NCI-H526 (cell line): ENCODE data around the gene JAZF1.

Experiments used
- DNase-seq, 2 experiments: peaks; one replicate each; lab custom pipeline; 2025; lab: John Stamatoyannopoulos, UW

JAZF1 gene

DNA sequence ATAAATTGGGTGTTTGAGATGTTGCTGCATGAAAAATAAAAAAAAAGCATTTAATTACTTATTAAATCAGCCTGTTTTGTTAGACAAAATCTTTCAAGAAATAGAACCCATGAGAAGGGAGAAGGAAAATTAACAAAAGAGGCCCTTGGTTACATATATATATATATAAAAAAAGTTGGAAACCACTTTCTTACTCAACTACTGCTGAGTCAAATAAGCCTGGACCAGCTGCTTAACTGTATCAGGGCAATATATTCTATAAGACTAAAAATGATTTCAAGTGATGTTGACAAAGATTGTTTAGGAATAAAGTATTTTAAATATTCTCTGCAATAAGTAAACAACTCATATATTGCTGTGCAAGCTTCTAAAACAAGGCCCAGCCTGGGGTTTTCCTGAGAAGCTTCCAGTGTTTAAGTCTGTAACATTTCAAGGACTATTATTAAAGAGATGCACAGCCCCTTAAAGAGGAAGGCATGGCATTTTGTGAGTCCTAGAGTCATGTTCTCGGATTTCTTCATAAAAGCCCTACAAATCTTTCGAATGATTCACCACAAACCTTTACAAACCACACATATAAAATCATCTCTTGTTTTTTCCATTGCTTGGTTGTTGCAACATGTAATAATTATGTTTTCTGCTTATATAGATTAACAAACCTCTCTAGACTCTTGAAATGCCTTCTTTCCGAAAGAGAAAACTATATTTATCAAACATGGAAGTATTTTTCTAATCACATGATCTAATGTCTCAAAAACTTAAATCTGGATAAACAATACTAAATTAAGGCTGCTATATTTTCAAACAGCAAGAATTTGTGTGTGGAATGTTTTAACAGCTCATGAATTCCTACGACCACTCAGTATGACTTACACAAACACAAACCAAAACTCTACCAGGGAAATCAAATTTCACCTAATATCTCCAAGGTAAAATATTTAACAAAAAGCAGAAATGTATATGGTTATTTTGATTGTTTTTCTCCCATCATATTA is 14.3 kb downstream of the JAZF1 start:
- DNase-seq, result no peak

DNA sequence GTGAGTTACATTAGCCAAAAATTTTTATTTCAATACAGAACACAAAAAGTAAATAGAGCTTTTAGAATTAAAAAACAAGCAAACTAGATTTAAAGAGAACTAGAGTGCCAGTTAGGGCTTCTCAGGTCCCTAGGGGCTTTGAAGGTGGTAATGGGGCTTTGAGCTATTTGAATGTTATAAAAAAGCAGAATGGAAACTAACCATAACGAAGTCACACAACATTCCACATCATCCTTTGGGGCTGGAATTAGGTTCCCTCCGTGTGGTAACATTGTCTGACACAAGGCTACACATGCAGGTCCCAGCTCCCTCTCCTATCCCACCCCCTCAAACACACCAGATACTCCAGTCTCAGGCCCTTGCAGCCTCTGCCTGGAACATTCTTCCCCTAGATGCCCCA is 15.3 kb downstream of the JAZF1 start:
- DNase-seq, result no peak

GRCh38 chr7:28163949-28164348 is 16.6 kb downstream of the JAZF1 start:
- DNase-seq, result no peak

DNA sequence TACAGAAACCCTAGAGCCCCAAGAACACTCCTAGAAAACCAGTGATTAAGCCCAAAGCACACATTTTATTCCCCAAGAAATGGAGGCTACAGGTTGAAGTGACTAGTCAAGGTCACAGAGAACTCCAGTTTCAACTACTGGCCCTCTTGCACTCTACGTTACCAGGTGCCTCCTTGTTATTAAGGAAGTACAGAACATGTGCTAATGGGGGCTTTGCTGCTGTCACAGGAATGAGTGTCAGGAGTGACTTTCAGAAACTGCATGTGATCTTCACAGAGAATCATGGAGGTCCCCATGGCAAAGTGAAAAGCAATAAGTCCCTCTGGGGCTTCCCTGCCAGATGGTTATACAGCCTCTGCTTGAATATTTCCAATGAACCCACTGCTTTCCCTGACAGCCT is 19.3 kb downstream of the JAZF1 start:
- DNase-seq, result no peak

DNA sequence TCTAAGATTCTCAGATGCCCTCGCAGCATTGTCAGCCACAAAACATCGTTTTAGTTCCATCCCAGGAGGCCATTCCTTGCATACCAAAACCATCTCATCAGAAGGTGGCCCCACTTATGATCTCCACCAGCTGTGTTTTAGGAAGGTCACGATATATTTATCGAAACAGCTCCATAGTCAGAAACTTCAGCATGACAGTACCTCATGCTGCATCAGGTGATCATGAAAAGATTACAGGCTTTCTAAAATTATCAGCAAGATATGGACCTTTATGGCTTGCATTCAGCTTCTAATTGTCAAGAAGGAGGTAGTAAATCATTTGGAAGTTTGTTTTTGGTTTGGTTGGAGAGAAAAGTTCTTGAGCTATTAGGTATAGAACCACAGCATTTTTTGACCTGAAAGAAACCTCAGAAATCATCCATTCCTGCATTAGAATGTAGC is 20.0 kb downstream of the JAZF1 start:
- DNase-seq, result no peak

GRCh38 chr7:28157831-28158416 is 22.7 kb downstream of the JAZF1 start:
- DNase-seq, result no peak

DNA sequence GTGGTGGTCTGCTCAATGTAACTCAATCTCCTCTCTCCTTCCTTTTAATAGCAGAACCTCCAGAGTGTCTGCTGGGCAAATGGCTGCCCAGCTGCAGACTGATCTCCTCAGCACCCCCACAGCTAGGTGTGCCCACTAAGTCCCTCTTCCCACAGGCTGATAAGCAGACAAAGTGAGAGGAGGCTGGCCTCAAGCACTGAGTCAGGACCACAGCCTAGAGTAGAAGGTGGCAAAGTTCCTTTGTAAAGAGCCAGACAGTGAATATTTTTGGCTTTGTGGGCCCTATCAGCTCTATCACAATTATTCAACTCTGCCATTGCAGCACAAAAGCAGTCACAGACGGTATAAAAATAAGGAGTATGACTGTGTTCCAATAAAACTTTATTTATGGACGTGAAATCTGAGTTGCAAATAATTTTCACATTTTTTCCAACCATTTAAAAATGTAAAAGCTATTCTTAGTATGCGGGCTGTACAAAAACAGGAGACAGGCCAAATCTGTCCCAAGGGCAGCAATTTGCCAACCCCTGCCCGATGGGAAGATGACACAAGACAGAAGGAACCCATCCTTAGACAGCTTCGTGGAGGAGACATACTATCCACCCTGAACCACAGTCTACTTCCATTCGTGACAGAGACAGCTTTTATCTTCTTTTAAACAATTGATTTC is 23.4 kb downstream of the JAZF1 start:
- no peak for DNase-seq

GRCh38 chr7:28156401-28156800 is 24.2 kb downstream of the JAZF1 start:
- DNase-seq, result no peak

DNA sequence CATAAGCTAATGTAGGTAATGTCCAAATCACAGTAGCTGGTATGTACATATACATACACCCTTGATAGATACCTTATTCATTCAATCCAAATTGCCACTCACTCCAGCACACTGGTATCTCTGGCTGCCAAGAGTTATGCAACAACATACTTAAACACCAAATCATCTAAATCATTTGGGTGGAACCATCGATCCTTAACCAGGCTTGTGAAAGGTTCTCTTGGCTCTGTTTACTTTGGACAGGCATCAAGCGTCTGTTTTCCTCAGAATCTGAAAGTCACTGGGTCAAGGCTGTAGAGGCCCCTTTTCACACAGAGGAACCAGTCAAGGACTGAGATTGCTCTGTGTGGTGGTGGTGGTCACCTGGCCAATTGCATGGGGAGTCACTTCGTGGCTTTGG is 24.6 kb downstream of the JAZF1 start:
- DNase-seq, result no peak

- DNase-seq, result no peak
Measured at GRCh38 chr7:28155019-28155660, 25.5 kb downstream of the JAZF1 start.

DNA sequence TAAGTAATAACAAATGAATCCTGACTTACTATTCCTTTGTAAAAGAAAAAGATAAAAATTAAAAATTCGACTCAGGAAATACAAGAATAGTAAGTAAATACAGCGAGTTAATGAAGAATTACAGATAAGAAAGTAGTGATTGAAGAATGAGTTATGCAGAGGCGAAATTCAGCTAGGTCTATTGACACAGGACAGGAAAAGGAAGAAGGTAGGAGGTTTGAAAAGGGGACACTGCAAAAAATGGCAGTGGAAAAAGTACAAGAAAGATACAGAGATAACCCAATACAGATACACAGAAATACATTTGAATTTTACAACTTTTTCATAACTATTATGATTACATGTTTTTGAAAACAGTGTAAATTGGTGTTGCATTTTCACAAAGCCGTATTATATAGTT is 28.0 kb downstream of the JAZF1 start:
- no peak for DNase-seq

GRCh38 chr7:28151965-28152364 is 28.6 kb downstream of the JAZF1 start:
- DNase-seq, result no peak

DNA sequence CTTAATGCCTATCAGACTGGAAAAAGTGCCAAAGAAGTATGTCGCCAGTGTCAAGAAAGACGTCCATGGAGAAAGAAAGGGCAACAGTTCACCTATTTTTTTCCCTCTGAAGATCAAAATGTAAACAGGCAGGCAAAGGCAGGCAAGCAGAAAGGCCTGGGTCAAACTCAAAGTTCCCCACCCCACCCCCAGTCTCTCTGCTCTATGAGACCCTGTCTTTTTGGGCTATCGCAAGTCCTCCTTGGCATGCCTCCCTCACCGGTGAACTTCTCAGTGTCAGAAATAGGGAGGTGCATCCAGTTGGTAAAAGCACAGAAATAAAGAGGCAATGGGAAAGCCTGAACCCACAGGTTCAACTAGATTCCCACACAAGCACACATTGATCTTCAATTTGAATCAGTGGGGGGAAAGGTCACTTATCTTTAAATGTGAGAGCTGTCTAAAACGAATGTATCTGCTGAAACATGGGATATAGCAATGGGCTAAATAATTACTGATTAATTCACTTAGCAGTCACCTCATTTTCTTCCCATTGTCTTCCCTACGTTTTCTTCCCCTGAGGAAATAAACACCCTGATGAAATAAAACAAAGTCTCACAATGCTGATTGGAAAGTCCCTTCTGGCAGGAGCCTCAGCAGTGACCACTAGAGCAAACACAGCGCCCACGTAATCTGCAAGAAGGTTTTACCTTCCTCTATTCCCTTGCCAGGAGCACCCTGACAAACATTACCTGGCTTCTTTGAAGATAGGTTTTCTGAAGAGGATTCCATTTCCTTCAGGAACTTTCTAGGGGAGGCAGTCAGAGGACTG is 31.1 kb downstream of the JAZF1 start:
- DNase-seq, result no peak

DNA sequence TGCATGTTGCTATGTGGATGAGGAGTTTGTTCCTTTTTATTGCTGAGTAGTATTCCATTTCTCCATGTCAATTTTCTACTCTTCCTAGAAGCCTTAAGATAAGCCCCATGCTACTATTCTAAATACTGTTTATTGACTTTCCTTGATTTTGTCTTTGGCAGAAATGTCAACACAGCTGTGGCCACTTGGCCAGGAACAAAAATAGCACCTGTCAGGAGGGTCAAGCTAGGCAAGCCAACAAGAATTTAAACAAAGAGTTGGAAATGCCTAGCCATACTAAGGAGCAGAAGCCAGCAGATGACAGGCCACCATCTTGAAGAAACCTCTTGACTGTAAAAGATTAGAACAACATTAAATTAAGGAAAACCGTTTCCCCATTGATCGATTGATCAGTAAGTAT is 34.7 kb downstream of the JAZF1 start:
- no peak for DNase-seq

GRCh38 chr7:28145090-28145626 is 35.4 kb downstream of the JAZF1 start:
- no peak for DNase-seq

- DNase-seq, result no peak
Measured at GRCh38 chr7:28144266-28144665, 36.3 kb downstream of the JAZF1 start.

DNA sequence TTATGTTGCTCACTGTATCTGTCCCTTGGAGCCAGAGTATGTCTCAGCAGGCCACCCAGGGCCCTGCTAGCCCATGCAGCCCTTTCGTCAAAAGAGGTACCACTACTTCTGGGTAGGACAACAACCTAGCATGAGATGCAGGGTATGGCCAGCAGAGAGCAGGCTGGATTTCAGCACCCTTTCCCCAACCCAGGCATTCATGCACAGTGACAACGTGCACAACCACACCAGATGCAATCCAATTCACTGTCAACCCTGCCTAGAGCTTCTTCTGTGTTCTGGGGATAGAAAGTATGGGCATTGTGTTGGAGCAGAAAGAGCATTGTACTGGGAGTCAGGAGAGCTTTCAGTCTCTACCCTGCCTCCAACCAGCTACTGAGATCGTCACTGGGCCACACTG is 37.9 kb downstream of the JAZF1 start:
- no peak for DNase-seq

- no peak for DNase-seq
Measured at GRCh38 chr7:28140979-28141378, 39.6 kb downstream of the JAZF1 start.

DNA sequence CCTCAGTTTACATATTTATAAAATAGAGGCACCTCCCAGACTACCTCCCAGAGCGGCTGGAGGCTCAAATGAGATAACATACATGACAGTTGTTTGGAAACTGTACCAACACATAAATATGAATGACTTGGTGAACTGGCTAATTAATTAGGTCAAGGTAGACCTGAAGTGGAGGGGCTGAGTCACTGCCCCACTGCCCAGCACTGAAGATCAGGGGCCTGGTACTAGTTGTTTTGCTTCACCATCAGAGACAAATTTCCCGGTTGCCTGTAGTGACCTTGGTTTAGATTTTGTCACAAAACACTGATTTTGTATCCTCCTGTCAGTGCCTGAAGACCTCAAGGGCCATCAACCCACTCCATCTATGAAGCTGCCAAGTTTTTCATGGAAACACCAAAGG is 41.8 kb downstream of the JAZF1 start:
- no peak for DNase-seq

- no peak for DNase-seq
Measured at GRCh38 chr7:28137463-28137862, 43.1 kb downstream of the JAZF1 start.

- no peak for DNase-seq
Measured at GRCh38 chr7:28136885-28137284, 43.7 kb downstream of the JAZF1 start.
